HL-60 (cell line): ENCODE data around the gene KIAA0232.
A peak's percentile ranks its signal among the peaks of the same experiment; 100 is the strongest.

Source experiments
- DNase-seq, 2 experiments: peaks; one replicate each; pipeline ENCODE4 v3.0.0-alpha.2; 2010 to 2020; ENCODE audit warnings: low read depth in 1 of 2, low spot score in 1 of 2
- H3K27ac ChIP-seq: fragments of 250-450 bp; sonication (Bioruptor Pico); replicated peaks from 2 replicates; pipeline ENCODE4 v1.5.1; 2020; ENCODE audit warnings: mild to moderate bottlenecking, moderate library complexity
- H3K27me3 ChIP-seq: fragments of 250-450 bp; sonication (Bioruptor Pico); 2 replicates; pipeline ENCODE4 v1.5.1; 2021; ENCODE audit warnings: mild to moderate bottlenecking, moderate library complexity; ENCODE audit not compliant: insufficient read depth, poor library complexity, severe bottlenecking
- H3K4me3 ChIP-seq: replicated peaks from 2 replicates; pipeline ENCODE4 v1.5.1; 2011; ENCODE audit warnings: mild to moderate bottlenecking, control low read depth, low read length; ENCODE audit not compliant: insufficient read depth
- CTCF ChIP-seq: IDR thresholded peaks from one replicate; pipeline ENCODE4 v1.5.1; 2011; ENCODE audit warnings: low read length, control low read depth, inconsistent platforms; ENCODE audit not compliant: insufficient read depth
- GABPA ChIP-seq: IDR thresholded peaks from 2 replicates; pipeline ENCODE4 v1.6.1; 2012; ENCODE audit warnings: low read depth
- POLR2AphosphoS5 ChIP-seq: IDR thresholded peaks from 2 replicates; pipeline ENCODE4 v1.6.1; 2012; ENCODE audit warnings: low read depth
- REST ChIP-seq: IDR thresholded peaks from 2 replicates; pipeline ENCODE4 v1.6.1; 2012; ENCODE audit warnings: low read depth; ENCODE audit not compliant: insufficient replicate concordance
- SPI1 ChIP-seq: IDR thresholded peaks from 2 replicates; pipeline ENCODE4 v1.6.1; 2012; ENCODE audit warnings: low read depth, mild to moderate bottlenecking, borderline replicate concordance

KIAA0232 gene

GRCh38 chr4:6926681-6927478 is 144.4 kb downstream of the KIAA0232 start:
- H3K27me3 ChIP-seq, result no peaks in the 10 kb centered on the region
- H3K4me3 ChIP-seq, result no peak overlapping the region
- DNase-seq, result no peak
- TF ChIP-seq GABPA, result no peak
- no peak for TF ChIP-seq REST
- no peak for TF ChIP-seq CTCF
- TF ChIP-seq POLR2AphosphoS5, result no peak
- no peak for TF ChIP-seq SPI1
- peak overlapping the region; percentile 72; the same call in 1 of the 2 replicates for H3K27ac ChIP-seq

GRCh38 chr4:6928081-6928480 is 145.6 kb downstream of the KIAA0232 start:
- no peak overlapping the region for H3K4me3 ChIP-seq
- no peak for DNase-seq
- H3K27me3 ChIP-seq, result no peaks in the 10 kb centered on the region
- no peak overlapping the region for H3K27ac ChIP-seq
- no peak for TF ChIP-seq REST
- TF ChIP-seq SPI1, result no peak
- no peak for TF ChIP-seq CTCF
- no peak for TF ChIP-seq POLR2AphosphoS5
- TF ChIP-seq GABPA, result no peak

GRCh38 chr4:6929339-6929811 is 146.8 kb downstream of the KIAA0232 start:
- Histone ChIP-seq H3K27ac (no peak overlapping the region), H3K27me3 (no peaks in the 10 kb centered on the region), H3K4me3 (no peak overlapping the region)
- no peak for DNase-seq
- TF ChIP-seq REST (no peak), SPI1 (no peak), GABPA (no peak)
